ENCODE measurements around the gene ZNF835. TPM values are rescaled to one million over a fixed set of nuclear protein-coding genes. Genes with fewer than 3 reads are reported as not detected.
A peak's percentile ranks its signal among the peaks of the same experiment; 100 is the strongest.

ZNF835 gene
- 2.4 and 4.6 TPM in 2 replicates for total RNA-seq

- peak within 1 kb of the TSS; percentile 42 for H3K4me3 ChIP-seq (ENCODE audit: low read depth, low read length)
- DNase-seq (ENCODE audit: low read depth) = no peak
- no peak for TF ChIP-seq CTCF (conservative IDR thresholded peaks at IDR 0.05; ENCODE audit: low read depth, low read length)
Measured at GRCh38 chr19:56671613-56671994, at the start of gene ZNF835. Gene ZNF835 (minus strand): TSS chr19:56671757. CDS start chr19:56665198, 6,559 bp downstream.

- TF ChIP-seq CTCF (conservative IDR thresholded peaks at IDR 0.05; ENCODE audit: low read depth, low read length) = no peak
Measured at GRCh38 chr19:56720281-56720680, 48.7 kb upstream of the ZNF835 start.

GRCh38 chr19:56718231-56718630, 46.7 kb upstream of the ZNF835 start:
- no peak overlapping the region for H3K4me3 ChIP-seq (ENCODE audit: low read depth, low read length)
- no peak for DNase-seq (ENCODE audit: low read depth)
- TF ChIP-seq CTCF (conservative IDR thresholded peaks at IDR 0.05; ENCODE audit: low read depth, low read length) = no peak

More at GRCh38 chr19:56720281-56720680, 48.7 kb upstream of the ZNF835 start:
- H3K4me3 ChIP-seq (ENCODE audit: low read depth, low read length) = no peak overlapping the region
- no peak for DNase-seq (ENCODE audit: low read depth)

GRCh38 chr19:56712611-56713276, 41.2 kb upstream of the ZNF835 start:
- no peak for DNase-seq (ENCODE audit: low read depth)
- no peak overlapping the region for H3K4me3 ChIP-seq (ENCODE audit: low read depth, low read length)
- no peak for TF ChIP-seq CTCF (conservative IDR thresholded peaks at IDR 0.05; ENCODE audit: low read depth, low read length)

- TF ChIP-seq CTCF (conservative IDR thresholded peaks at IDR 0.05; ENCODE audit: low read depth, low read length) = no peak
- no peak overlapping the region for H3K4me3 ChIP-seq (ENCODE audit: low read depth, low read length)
- no peak for DNase-seq (ENCODE audit: low read depth)
Measured at GRCh38 chr19:56710437-56710836, 38.9 kb upstream of the ZNF835 start.

DNA sequence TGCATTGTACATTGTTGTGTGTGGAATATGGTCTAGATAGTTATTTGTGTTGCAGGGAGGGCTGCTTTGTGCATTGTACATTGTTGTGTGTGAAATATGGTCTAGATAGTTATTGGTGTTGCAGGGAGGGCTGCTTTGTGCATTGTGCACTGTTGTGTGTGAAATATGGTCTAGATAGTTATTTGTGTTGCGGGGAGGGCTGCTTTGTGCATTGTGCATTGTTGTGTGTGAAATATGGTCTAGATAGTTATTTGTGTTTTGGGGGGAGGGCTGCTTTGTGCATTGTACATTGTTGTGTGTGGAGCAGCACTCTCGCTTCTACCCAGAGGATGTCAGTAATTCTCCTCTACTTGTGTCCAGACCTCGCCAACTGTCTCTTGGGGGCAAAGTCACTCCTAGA, 36.3 kb upstream of the ZNF835 start:
- no peak overlapping the region for H3K4me3 ChIP-seq (ENCODE audit: low read depth, low read length)
- no peak for DNase-seq (ENCODE audit: low read depth)
- TF ChIP-seq CTCF (conservative IDR thresholded peaks at IDR 0.05; ENCODE audit: low read depth, low read length) = no peak

DNA sequence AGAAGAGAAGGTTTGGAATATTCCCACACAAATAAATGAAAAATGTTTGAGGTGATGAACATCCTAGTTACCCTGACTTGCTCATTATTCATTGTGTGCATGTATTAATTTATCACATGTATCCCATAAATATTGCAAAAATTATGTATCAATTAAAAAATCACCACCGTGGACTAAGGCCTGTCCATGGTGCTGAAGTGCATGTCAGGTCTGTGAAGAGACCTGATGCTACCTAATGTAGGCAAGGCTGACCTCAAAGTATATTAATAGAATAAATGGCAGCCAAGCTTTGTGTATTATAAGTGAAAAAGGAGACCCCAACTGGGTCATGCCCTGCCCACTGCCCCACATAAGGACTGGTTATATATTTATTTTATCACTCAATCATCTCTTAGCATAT, 34.4 kb upstream of the ZNF835 start:
- H3K4me3 ChIP-seq (ENCODE audit: low read depth, low read length) = no peak overlapping the region
- no peak for TF ChIP-seq CTCF (conservative IDR thresholded peaks at IDR 0.05; ENCODE audit: low read depth, low read length)
- DNase-seq (ENCODE audit: low read depth) = no peak

All from epithelial cell of proximal tubule (primary cell).